ENCODE results near the gene GSC2. TPM values are rescaled to one million over a fixed set of nuclear protein-coding genes. Genes with fewer than 3 reads are reported as not detected.

GSC2 gene
- total RNA-seq, 3 donors from 2014 or later (not counting 1 experiment from before 2014, with no cell fraction given), result not detected

DNA sequence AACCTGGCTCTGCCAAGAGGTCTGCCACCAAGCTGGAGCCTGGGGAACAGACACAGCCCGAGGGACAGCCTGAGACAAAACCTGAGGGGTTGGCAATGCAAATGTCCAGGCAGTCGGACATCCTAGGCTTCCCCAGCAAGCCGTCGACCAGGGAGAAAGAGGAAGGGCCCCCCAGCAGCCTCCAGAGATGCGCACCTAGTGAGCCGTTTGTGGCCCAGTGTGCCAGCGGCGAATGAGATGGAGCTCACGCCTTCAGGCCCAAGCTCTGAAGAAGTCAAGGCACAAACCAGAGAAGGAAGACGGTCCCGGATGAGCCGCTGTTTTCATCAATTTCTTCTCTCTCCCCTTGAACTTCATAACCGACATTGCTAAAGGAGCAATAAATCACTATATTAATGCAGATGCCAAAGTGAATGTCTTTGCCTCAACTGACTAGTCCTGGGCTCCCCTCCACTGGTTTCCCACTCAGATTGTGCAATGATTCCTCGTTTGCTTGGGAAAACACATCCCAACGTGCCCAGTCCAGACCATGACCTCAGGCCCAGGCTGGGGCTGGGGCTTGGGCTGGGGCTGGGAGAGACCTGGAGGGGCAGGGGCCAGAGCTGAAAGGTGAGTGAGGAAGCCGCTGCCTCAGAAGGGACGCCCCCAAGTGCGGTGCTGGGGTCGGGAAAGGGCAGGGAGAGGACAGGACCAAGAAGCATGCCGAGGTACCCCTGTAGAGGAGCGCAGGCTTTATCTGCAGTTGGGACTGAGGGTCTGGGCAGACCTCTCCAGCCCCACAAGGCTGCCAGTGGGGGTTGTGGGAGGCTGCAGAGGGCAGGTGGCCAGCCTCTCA, 24.4 kb downstream of the GSC2 start:
- no peaks in the 10 kb centered on the region for H3K36me3 ChIP-seq (ENCODE audit: control insufficient read depth, insufficient read depth, low read length)
- no peak overlapping the region for H3K4me3 ChIP-seq (ENCODE audit: low read length)
- H3K9me3 ChIP-seq (ENCODE audit: control insufficient read depth, insufficient read depth, low read length), result no peaks in the 10 kb centered on the region
- no peaks in the 10 kb centered on the region for H3K36me3 Mint-ChIP-seq
- H3K27ac Mint-ChIP-seq, result no peak overlapping the region
- DNase-seq (no peak), ATAC-seq (no peak)
- peaks cover 16% of the 10 kb centered on the region for H3K4me1 ChIP-seq (ENCODE audit: control insufficient read depth, insufficient read depth, low read length)
- TF ChIP-seq, protein P1, sequence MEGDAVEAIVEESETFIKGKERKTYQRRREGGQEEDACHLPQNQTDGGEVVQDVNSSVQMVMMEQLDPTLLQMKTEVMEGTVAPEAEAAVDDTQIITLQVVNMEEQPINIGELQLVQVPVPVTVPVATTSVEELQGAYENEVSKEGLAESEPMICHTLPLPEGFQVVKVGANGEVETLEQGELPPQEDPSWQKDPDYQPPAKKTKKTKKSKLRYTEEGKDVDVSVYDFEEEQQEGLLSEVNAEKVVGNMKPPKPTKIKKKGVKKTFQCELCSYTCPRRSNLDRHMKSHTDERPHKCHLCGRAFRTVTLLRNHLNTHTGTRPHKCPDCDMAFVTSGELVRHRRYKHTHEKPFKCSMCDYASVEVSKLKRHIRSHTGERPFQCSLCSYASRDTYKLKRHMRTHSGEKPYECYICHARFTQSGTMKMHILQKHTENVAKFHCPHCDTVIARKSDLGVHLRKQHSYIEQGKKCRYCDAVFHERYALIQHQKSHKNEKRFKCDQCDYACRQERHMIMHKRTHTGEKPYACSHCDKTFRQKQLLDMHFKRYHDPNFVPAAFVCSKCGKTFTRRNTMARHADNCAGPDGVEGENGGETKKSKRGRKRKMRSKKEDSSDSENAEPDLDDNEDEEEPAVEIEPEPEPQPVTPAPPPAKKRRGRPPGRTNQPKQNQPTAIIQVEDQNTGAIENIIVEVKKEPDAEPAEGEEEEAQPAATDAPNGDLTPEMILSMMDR (IDR thresholded peaks at IDR 0.05), result no peak
- H3K4me3 Mint-ChIP-seq, result no peak overlapping the region
- no peak overlapping the region for H3K27ac ChIP-seq (ENCODE audit: low read length)
- 89% methylated on average over 21 of the region's 21 CpGs for WGBS (ENCODE audit: insufficient coverage)
- intact Hi-C loops (cut with micrococcal nuclease), result loop anchor here (10.0 kb wide), 1 partner anchor 309 kb away; the partner anchor contains the start of genes HIRA and MRPL40
- peaks cover 15 to 19% of the 10 kb centered on the region in 2 donors for H3K4me1 Mint-ChIP-seq
- no peaks in the 10 kb centered on the region for H3K9me3 Mint-ChIP-seq
- H3K27me3 Mint-ChIP-seq (ENCODE audit: low read depth in 2 of 2), result no peaks in the 10 kb centered on the region
- H3K27me3 ChIP-seq (ENCODE audit: control insufficient read depth, insufficient read depth, low read length), result no peaks in the 10 kb centered on the region

DNA sequence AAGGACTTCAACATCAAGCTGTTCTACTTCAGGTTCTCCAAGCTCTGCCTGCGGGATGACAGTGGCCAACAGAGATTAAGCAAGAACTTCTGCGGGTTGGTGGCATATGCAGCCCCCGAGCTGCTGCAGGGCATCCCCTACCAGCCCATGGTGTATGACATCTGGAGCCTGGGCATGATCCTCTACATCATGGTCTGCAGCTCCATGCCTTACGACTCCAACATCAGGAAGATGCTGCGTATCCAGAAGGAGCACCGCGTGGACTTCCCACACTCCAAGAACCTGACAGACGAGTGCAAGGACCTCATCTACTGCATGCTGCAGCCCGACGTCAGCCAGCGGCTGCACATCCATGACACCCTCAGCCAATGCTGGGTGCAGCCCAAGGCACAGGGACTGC, 25.1 kb downstream of the GSC2 start:
- Histone ChIP-seq H3K4me3 (ENCODE audit: low read length) (no peak overlapping the region), H3K27me3 (ENCODE audit: control insufficient read depth, insufficient read depth, low read length) (no peaks in the 10 kb centered on the region), H3K4me1 (ENCODE audit: control insufficient read depth, insufficient read depth, low read length) (peaks cover 23% of the 10 kb centered on the region), H3K9me3 (ENCODE audit: control insufficient read depth, insufficient read depth, low read length) (no peaks in the 10 kb centered on the region), H3K36me3 (ENCODE audit: control insufficient read depth, insufficient read depth, low read length) (no peaks in the 10 kb centered on the region), H3K27ac (ENCODE audit: low read length) (no peak overlapping the region)
- peak overlapping the region; percentile 7 for H3K4me3 Mint-ChIP-seq
- intact Hi-C loops (cut with micrococcal nuclease), result loop anchor here (10.0 kb wide), 1 partner anchor 310 kb away; the partner anchor contains the start of genes HIRA and MRPL40
- no peaks in the 10 kb centered on the region for H3K27me3 Mint-ChIP-seq (ENCODE audit: low read depth in 2 of 2)
- TF ChIP-seq, protein P1 (IDR thresholded peaks at IDR 0.05), result no peak
- 92% methylated on average over 11 of the region's 11 CpGs for WGBS (ENCODE audit: insufficient coverage)
- peaks cover 22 to 26% of the 10 kb centered on the region in 2 donors for H3K4me1 Mint-ChIP-seq
- H3K9me3 Mint-ChIP-seq, result no peaks in the 10 kb centered on the region
- H3K36me3 Mint-ChIP-seq, result no peaks in the 10 kb centered on the region
- no peak for DNase-seq
- H3K27ac Mint-ChIP-seq, result no peak overlapping the region
- no peak for ATAC-seq

DNA sequence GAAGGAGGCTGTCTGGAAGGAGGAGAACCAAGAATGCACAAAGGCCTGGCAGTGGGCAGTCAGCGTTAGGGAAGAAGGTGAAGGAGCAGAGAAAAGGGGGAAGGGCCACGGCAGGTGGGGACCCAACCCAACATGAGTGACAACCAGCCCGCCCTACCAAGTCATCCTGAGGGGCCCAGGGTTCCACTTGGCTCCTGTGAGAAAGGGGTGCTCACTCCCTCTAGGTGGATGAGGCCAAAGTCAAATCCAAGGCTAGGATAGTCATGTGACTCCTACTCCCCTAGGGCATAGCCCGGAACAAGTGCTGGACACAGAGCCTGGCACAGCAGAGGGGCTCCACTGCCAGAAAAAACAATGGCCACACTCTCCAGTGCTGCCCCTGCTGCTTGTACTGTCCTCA, 25.7 kb downstream of the GSC2 start:
- H3K36me3 Mint-ChIP-seq, result no peaks in the 10 kb centered on the region
- H3K9me3 Mint-ChIP-seq, result no peaks in the 10 kb centered on the region
- H3K27ac Mint-ChIP-seq, result no peak overlapping the region
- ATAC-seq (no peak), DNase-seq (no peak)
- TF ChIP-seq, protein P1 (IDR thresholded peaks at IDR 0.05), result no peak
- Histone ChIP-seq H3K36me3 (ENCODE audit: control insufficient read depth, insufficient read depth, low read length) (no peaks in the 10 kb centered on the region), H3K4me1 (ENCODE audit: control insufficient read depth, insufficient read depth, low read length) (peaks cover 29% of the 10 kb centered on the region), H3K27ac (ENCODE audit: low read length) (no peak overlapping the region), H3K27me3 (ENCODE audit: control insufficient read depth, insufficient read depth, low read length) (no peaks in the 10 kb centered on the region), H3K4me3 (ENCODE audit: low read length) (no peak overlapping the region), H3K9me3 (ENCODE audit: control insufficient read depth, insufficient read depth, low read length) (no peaks in the 10 kb centered on the region)
- 99% methylated on average over 4 of the region's 4 CpGs for WGBS (ENCODE audit: insufficient coverage)
- H3K27me3 Mint-ChIP-seq (ENCODE audit: low read depth in 2 of 2), result no peaks in the 10 kb centered on the region
- intact Hi-C loops (cut with micrococcal nuclease), result loop anchor here (5.0 to 10.0 kb wide), 3 partner anchors 168 to 353 kb away; partner anchors contain the start of genes CDC45, CLTCL1, HIRA and MRPL40
- H3K4me1 Mint-ChIP-seq, result peaks cover 27 to 32% of the 10 kb centered on the region in 2 donors
- H3K4me3 Mint-ChIP-seq, result no peak overlapping the region

Data from natural killer cell (primary cell).